ENCODE results near the gene SPAG8. TPM values are rescaled to one million over a fixed set of nuclear protein-coding genes. Genes with fewer than 3 reads are reported as not detected.
A peak's percentile ranks its signal among the peaks of the same experiment; 100 is the strongest.

SPAG8 gene
- total RNA-seq, 1 donor from 2014 or later = not detected

- peak; percentile 44 for DNase-seq (ENCODE audit: low read depth)
- Histone ChIP-seq H3K27me3 (ENCODE audit: control insufficient read depth, insufficient read depth, low read length) (no peaks in the 10 kb centered on the region), H3K36me3 (ENCODE audit: control insufficient read depth, insufficient read depth, low read length) (peaks cover 2% of the 10 kb centered on the region), H3K4me3 (ENCODE audit: low read depth, low read length) (no peak overlapping the region)
- TF ChIP-seq CTCF (IDR thresholded peaks at IDR 0.05; ENCODE audit: insufficient read depth, low read length, poor library complexity, severe bottlenecking) = no peak
Measured at GRCh38 chr9:35847792-35848572, 35.9 kb upstream of the SPAG8 start.

DNA sequence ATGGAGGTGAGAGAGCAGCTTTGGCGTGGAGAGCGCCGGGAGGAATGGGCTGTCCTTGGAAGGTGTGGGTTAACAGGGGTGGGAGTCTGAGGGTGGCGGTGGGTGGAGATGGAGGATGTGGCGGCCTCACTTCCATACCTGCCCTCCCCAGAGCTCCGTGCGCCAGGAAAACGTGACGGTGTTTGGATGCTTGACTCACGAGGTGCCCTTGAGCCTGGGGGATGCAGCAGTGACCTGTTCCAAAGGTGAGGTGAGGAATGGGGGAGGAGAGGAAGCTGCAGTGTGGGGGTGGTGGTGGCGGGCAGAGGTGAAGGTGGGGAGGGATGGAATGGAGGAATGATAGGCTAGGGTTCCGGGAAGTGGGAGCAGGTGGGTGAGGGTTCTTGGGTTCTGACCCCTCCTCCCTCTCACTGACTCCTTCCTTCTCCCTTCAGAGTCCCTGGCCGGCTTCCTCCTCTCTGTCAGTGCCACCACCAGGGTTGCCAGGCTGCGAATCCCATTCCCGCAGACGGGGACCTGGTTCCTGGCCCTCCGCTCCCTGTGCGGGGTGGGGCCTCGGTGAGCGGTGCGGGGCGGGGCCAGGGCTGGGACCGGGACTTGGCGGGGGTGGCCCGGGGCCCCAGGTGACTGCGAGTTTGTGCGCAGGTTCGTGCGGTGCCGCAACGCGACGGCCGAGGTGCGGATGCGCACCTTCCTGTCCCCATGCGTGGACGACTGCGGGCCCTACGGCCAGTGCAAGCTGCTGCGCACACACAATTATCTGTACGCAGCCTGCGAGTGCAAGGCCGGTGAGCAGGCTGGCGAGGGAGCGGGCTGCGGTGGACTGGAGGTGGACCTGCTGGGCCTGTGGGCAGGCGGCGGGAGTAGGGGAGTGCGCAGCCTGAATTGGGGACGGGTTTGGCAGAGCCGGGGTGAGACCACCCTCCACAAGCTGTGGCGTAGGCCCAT, 34.0 kb upstream of the SPAG8 start:
- Histone ChIP-seq H3K27me3 (ENCODE audit: control insufficient read depth, insufficient read depth, low read length) (no peaks in the 10 kb centered on the region), H3K36me3 (ENCODE audit: control insufficient read depth, insufficient read depth, low read length) (peaks cover 2% of the 10 kb centered on the region), H3K4me3 (ENCODE audit: low read depth, low read length) (no peak overlapping the region)
- no peak for DNase-seq (ENCODE audit: low read depth)
- no peak for TF ChIP-seq CTCF (IDR thresholded peaks at IDR 0.05; ENCODE audit: insufficient read depth, low read length, poor library complexity, severe bottlenecking)

GRCh38 chr9:35844628-35845270, 32.7 kb upstream of the SPAG8 start:
- no peaks in the 10 kb centered on the region for H3K27me3 ChIP-seq (ENCODE audit: control insufficient read depth, insufficient read depth, low read length)
- TF ChIP-seq CTCF (IDR thresholded peaks at IDR 0.05; ENCODE audit: insufficient read depth, low read length, poor library complexity, severe bottlenecking) = no peak
- no peak overlapping the region for H3K4me3 ChIP-seq (ENCODE audit: low read depth, low read length)
- peaks cover 2% of the 10 kb centered on the region for H3K36me3 ChIP-seq (ENCODE audit: control insufficient read depth, insufficient read depth, low read length)
- DNase-seq (ENCODE audit: low read depth) = peak; percentile 49

- no peaks in the 10 kb centered on the region for H3K27me3 ChIP-seq (ENCODE audit: control insufficient read depth, insufficient read depth, low read length)
- DNase-seq (ENCODE audit: low read depth) = no peak
- H3K36me3 ChIP-seq (ENCODE audit: control insufficient read depth, insufficient read depth, low read length) = peaks cover 2% of the 10 kb centered on the region
- no peak overlapping the region for H3K4me3 ChIP-seq (ENCODE audit: low read depth, low read length)
- TF ChIP-seq CTCF (IDR thresholded peaks at IDR 0.05; ENCODE audit: insufficient read depth, low read length, poor library complexity, severe bottlenecking) = no peak
Measured at GRCh38 chr9:35842795-35843194, 30.7 kb upstream of the SPAG8 start.

- peaks cover 2% of the 10 kb centered on the region for H3K36me3 ChIP-seq (ENCODE audit: control insufficient read depth, insufficient read depth, low read length)
- TF ChIP-seq CTCF (IDR thresholded peaks at IDR 0.05; ENCODE audit: insufficient read depth, low read length, poor library complexity, severe bottlenecking) = no peak
- DNase-seq (ENCODE audit: low read depth) = no peak
- H3K27me3 ChIP-seq (ENCODE audit: control insufficient read depth, insufficient read depth, low read length) = no peaks in the 10 kb centered on the region
- no peak overlapping the region for H3K4me3 ChIP-seq (ENCODE audit: low read depth, low read length)
Measured at GRCh38 chr9:35842020-35842745, 30.1 kb upstream of the SPAG8 start.
